Measurements from ENCODE around the gene LRMDA.

LRMDA gene

DNA sequence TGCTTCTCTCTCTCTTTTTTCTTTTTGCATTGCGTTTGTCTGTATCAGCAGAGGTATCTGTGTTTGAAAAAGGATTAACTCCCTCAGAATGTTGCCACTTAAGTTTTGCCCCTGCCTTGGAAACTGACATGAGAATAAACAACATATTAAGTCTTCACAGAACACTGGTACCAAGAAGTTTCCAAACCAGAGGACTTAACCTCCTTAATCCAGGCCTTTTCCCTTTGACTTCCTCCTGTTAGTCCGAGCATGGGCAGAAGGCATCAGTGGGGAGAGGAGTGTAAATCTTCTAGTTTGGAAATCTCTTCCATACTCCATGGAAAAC is 681.4 kb downstream of the LRMDA start:
- TF ChIP-seq CTCF (IDR thresholded peaks at IDR 0.05; ENCODE audit: low read depth, low read length), result no peak
- no peak for DNase-seq (ENCODE audit: extremely low read depth, low read depth)

DNA sequence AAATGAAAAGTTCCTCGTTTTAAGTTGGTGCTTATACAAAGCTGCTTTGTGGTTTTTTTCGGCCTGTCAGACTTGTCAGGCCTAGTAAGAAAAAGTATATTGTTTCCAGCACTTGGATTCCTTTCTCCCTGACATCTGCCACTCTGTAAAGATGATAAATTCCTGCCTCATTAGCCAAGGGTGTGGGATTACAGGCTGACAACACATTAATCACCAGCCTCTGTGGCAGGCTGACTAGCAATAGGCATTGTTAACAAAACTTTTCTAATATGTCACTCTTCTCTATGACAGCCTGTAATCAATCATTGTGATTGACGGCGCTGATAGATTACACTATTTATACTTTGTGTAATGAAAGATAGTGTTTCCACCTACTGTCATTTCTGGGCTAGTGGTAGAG is 682.5 kb downstream of the LRMDA start:
- DNase-seq (ENCODE audit: extremely low read depth, low read depth), result no peak
- TF ChIP-seq CTCF (IDR thresholded peaks at IDR 0.05; ENCODE audit: low read depth, low read length), result no peak

DNA sequence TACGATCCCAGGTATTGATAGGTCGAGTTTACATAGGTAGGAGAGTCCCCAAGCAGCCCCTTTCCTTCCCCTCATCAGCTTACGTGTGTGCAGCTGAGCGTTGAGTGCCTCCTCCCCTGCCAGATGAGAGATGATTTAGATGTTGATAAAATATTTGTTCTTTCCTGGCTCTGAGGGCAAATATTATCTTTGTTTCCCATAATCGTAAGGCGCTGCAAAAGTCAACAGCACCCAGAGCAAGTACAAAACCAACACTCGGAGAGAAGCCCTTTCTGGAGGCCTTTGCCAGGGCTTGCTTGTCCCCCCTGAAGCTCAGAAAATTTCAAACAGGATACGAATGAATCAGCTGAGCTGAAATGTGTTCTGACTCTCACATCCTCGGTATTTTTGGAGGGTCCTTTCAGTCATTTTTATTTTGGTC is 683.2 kb downstream of the LRMDA start:
- DNase-seq (ENCODE audit: extremely low read depth, low read depth), result no peak
- TF ChIP-seq CTCF (IDR thresholded peaks at IDR 0.05; ENCODE audit: low read depth, low read length), result no peak

- no peak for DNase-seq (ENCODE audit: extremely low read depth, low read depth)
- TF ChIP-seq CTCF (IDR thresholded peaks at IDR 0.05; ENCODE audit: low read depth, low read length), result no peak
Measured at GRCh38 chr10:76115131-76115470, 683.7 kb downstream of the LRMDA start.

DNA sequence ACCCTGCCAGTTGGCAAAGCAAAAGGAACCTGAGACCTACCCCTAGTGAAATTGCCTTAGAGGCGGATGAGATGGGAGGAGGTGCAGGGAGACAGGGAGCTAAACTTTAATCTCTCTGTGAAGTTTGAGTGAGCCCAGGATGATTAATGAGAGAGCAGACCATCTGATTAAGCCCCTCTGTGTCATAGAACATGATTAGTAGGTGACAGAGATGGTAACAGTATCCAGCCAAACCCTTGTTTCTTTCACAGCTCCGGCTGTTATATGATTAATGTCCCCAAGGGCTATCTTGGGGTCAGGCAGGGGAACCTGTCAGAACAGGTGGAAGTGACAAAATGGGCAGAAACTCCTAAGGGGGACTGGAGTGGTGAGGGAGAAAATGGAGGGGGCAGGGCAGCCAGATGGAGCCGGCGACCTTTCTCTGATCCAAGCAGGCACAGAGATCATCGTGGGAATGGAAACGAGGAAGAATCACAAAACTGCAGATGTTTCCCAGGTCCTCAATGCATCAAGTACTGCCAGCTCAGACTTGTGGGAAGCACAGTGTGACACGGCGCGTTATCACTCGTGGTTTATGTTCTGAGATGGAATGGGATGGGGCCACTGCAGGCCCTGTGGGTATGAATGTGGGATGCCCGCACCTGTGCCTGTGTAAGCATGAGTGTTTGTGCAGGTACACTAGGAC is 684.2 kb downstream of the LRMDA start:
- TF ChIP-seq CTCF (IDR thresholded peaks at IDR 0.05; ENCODE audit: low read depth, low read length), result no peak
- no peak for DNase-seq (ENCODE audit: extremely low read depth, low read depth)

DNA sequence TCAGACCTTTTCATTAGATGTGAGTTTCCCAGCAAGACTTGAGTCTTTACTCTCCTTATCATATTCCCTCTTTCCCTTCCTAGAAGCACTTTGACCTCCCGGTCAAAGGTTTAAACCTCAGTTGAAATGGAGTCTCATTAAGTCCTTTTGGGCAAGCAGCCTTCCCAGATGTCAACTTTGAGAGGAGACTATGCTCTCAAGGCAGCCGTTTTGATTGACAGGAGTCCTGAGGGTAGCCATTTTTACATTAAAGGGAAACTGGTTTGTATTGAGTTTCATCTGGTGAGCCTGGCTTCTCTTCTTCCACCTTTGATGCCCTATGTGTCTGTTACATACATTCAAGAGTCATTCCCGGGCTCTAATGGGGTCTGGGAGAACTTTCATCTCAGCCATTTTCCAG is 685.1 kb downstream of the LRMDA start:
- TF ChIP-seq CTCF (IDR thresholded peaks at IDR 0.05; ENCODE audit: low read depth, low read length), result no peak

DNA sequence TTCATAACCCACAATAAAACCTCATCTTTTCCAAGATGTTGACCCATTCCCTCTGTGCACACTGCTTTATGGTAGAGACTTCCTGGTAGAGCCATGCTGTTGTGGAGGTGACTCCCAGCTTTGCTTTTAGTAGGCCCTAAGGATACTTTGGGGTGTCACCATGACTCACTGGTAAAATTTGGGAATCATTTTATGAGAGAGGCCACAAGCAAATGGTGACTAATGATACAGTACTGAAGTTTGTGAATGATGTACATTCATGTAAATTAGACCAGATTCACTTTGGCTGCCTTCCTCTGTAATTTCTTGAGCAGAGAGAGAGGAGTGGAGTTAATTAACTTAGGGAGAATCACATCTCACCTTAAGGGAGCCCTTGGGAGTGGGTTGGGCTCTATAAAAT is 686.5 kb downstream of the LRMDA start:
- DNase-seq (ENCODE audit: extremely low read depth, low read depth), result no peak
- TF ChIP-seq CTCF (IDR thresholded peaks at IDR 0.05; ENCODE audit: low read depth, low read length), result no peak

More for the DNA sequence above, 685.1 kb downstream of the LRMDA start:
- no peak for DNase-seq (ENCODE audit: extremely low read depth, low read depth)

All from AG09319 (cell line).